Upper lobe of right lung (tissue), 1 donor: Measurements from ENCODE around the gene SENP8. TPM values are rescaled to one million over a fixed set of nuclear protein-coding genes. Genes with fewer than 3 reads are reported as not detected.

Experiments used
- ATAC-seq: fragments of 200-7000 bp; cut with Tn5 transposase; one replicate; pipeline ENCODE4 v1.9.1; 2020; ENCODE audit warnings: mild to moderate bottlenecking, moderate library complexity
- DNase-seq: peaks from one replicate; pipeline ENCODE4 v3.0.0-alpha.2; 2020
- H3K27ac ChIP-seq: fragments of 200-600 bp; one replicate; pipeline ENCODE4 v1.8.0; 2022
- H3K27me3 ChIP-seq: fragments of 200-600 bp; one replicate; pipeline ENCODE4 v1.8.0; 2022; ENCODE audit warnings: mild to moderate bottlenecking
- H3K36me3 ChIP-seq: fragments of 200-600 bp; one replicate; pipeline ENCODE4 v1.8.0; 2022
- H3K4me1 ChIP-seq: fragments of 200-600 bp; one replicate; pipeline ENCODE4 v1.8.0; 2022
- H3K4me3 ChIP-seq: fragments of 200-600 bp; one replicate; pipeline ENCODE4 v1.8.0; 2022; ENCODE audit warnings: mild to moderate bottlenecking
- H3K9me3 ChIP-seq: fragments of 200-600 bp; one replicate; pipeline ENCODE4 v1.8.0; 2022
- intact Hi-C: fragments of 100-400 bp; cut with DNase I; formaldehyde crosslinking; loops from one replicate; pipeline ENCODE4 v1.11.0; 2022
- total RNA-seq: library from RNA; stranded (reverse); fragmentation: NEBNext Ultra II Directional; extraction: Animal tissue kit (Norgen Biotek cat#: 25700); gene quantifications from one replicate; pipeline ENCODE4 v1.2.1, GENCODE V29; 2021
- TF ChIP-seq, protein P1 (sequence below): fragments of 200-600 bp; IDR thresholded peaks from one replicate; pipeline ENCODE4 v1.8.0; 2022; ENCODE audit warnings: antibody characterized with exemption
- donor health status: DM: no; HTN: yes; CAD: no; lungs with severe emphysema.

The SENP8 gene
- total RNA-seq, 1 donor from 2014 or later, result 3.3 TPM

GRCh38 chr15:72174551-72175165 lies 56.5 kb downstream of the SENP8 start:
- TF ChIP-seq, protein P1, sequence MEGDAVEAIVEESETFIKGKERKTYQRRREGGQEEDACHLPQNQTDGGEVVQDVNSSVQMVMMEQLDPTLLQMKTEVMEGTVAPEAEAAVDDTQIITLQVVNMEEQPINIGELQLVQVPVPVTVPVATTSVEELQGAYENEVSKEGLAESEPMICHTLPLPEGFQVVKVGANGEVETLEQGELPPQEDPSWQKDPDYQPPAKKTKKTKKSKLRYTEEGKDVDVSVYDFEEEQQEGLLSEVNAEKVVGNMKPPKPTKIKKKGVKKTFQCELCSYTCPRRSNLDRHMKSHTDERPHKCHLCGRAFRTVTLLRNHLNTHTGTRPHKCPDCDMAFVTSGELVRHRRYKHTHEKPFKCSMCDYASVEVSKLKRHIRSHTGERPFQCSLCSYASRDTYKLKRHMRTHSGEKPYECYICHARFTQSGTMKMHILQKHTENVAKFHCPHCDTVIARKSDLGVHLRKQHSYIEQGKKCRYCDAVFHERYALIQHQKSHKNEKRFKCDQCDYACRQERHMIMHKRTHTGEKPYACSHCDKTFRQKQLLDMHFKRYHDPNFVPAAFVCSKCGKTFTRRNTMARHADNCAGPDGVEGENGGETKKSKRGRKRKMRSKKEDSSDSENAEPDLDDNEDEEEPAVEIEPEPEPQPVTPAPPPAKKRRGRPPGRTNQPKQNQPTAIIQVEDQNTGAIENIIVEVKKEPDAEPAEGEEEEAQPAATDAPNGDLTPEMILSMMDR, result no peak
- Histone ChIP-seq H3K4me1 (no peaks in the 10 kb centered on the region), H3K4me3 (no peak overlapping the region), H3K27ac (no peak overlapping the region), H3K27me3 (no peaks in the 10 kb centered on the region), H3K36me3 (no peaks in the 10 kb centered on the region), H3K9me3 (no peaks in the 10 kb centered on the region)
- no peak for ATAC-seq
- DNase-seq, result no peak
- intact Hi-C loops, result no loop called here

DNA sequence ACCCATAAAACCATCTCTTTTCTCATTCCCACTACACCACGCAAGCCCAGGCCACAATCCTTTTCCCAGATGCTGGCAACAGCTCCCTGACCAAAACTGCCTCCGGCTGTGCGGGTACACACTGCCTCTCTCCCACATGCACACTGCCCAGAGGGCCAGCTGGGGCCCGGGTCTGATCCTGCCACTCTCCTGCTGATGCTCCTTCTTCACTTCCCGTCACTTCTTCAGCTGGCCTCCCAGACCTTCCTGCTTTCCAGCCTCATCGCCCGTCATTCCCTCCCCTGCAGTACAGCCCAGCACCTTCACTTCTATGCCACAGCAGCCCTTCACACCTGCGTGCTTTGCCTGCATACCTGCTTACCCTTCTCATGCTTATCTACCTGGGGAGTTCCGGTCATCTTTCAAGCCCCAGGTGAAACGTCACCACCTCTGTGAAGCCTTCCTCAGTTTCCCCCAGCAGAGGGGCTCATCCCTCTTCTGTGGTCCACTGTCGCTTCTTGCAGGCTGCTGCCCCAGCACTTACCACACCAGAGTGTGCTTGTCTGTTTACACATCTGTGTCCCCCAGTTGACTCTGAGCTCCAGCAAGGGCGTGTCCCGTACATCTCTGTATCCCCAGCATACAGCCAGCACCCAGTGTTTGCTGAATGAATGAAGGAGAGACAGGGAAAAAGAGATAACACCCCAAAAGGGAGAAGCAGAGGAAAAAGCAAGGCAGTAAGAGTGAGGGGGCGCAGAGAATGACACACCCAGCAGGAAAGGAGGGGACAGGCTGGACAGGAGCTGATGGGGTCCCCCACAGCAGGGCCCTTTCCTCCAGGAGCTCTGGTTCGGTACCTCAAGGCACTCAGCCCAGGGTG lies 57.2 kb downstream of the SENP8 start:
- intact Hi-C loops, result no loop called here
- Histone ChIP-seq H3K27me3 (no peaks in the 10 kb centered on the region), H3K4me1 (no peaks in the 10 kb centered on the region), H3K36me3 (no peaks in the 10 kb centered on the region), H3K4me3 (no peak overlapping the region), H3K27ac (no peak overlapping the region), H3K9me3 (no peaks in the 10 kb centered on the region)
- DNase-seq (no peak), ATAC-seq (no peak)
- TF ChIP-seq, protein P1, result no peak

- no peaks in the 10 kb centered on the region for H3K27me3 ChIP-seq
- TF ChIP-seq, protein P1, result no peak
- no peak for ATAC-seq
- intact Hi-C loops, result no loop called here
- H3K4me1 ChIP-seq, result no peaks in the 10 kb centered on the region
- H3K9me3 ChIP-seq, result no peaks in the 10 kb centered on the region
- H3K27ac ChIP-seq, result no peak overlapping the region
- H3K36me3 ChIP-seq, result no peaks in the 10 kb centered on the region
- H3K4me3 ChIP-seq, result no peak overlapping the region
- DNase-seq, result no peak
Observed at GRCh38 chr15:72176159-72176558, 58.0 kb downstream of the SENP8 start.

GRCh38 chr15:72176743-72177142 lies 58.5 kb downstream of the SENP8 start:
- H3K27me3 ChIP-seq, result no peaks in the 10 kb centered on the region
- no peak for DNase-seq
- no peaks in the 10 kb centered on the region for H3K36me3 ChIP-seq
- H3K9me3 ChIP-seq, result no peaks in the 10 kb centered on the region
- H3K4me3 ChIP-seq, result no peak overlapping the region
- intact Hi-C loops, result no loop called here
- no peak overlapping the region for H3K27ac ChIP-seq
- TF ChIP-seq, protein P1, result no peak
- ATAC-seq, result no peak
- H3K4me1 ChIP-seq, result no peaks in the 10 kb centered on the region

DNA sequence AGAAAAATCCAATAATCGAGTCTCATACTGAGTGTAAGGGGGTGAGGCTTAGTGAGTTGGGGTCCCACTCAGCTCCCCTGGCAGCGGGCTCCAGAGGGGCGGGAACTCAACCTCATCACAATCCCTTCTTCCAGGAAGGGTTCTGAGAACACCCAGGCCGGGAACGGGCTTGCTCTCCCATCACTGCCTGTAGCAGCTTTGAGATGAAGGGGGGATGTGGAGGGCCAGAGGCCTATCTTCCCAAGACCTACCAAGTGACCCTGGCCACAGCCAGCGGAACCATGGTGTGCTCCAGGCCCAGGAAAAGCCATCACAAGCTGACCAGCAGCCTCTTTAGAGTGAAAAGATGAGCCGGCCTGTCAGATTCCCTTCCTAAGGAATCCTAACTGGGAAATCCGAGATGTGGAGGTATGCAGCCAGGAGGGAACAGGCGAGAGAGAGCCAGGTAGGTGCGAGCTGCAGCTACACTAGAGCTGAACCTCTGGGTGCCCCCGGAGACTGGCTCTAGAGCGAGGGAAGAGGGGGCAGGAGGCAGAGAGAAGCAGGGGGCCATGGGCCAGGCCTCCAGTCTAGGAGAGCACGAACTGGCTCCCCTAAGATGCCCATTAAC lies 60.9 kb downstream of the SENP8 start:
- intact Hi-C loops, result no loop called here
- Histone ChIP-seq H3K27me3 (peaks cover 8% of the 10 kb centered on the region), H3K4me1 (no peaks in the 10 kb centered on the region), H3K4me3 (no peak overlapping the region), H3K9me3 (no peaks in the 10 kb centered on the region), H3K36me3 (no peaks in the 10 kb centered on the region), H3K27ac (no peak overlapping the region)
- ATAC-seq (no peak), DNase-seq (no peak)
- TF ChIP-seq, protein P1, result no peak
